Left lung (tissue), 10 donors: Measurements from ENCODE around the gene LRP5. TPM values are rescaled to one million over a fixed set of nuclear protein-coding genes. Genes with fewer than 3 reads are reported as not detected.
A peak's percentile ranks its signal among the peaks of the same experiment; 100 is the strongest.

ENCODE experiments used
- ATAC-seq: fragments of 200-7000 bp; cut with Tn5 transposase; one replicate; pipeline ENCODE4 v1.9.1; 2020; ENCODE audit warnings: moderate library complexity
- DNase-seq, 4 donors: peaks; one replicate each; pipeline ENCODE4 v3.0.0-alpha.2; 2013 to 2020
- H3K27ac ChIP-seq, 2 donors: fragments of 200-600 bp; sonication (generic) in 1 of 2; one replicate each; pipeline versions ENCODE4 v1.5.0 to v1.8.0; 2020 to 2021
- H3K27me3 ChIP-seq, 2 donors: fragments of 200-600 bp; sonication (generic) in 1 of 2; one replicate each; pipeline versions ENCODE4 v1.5.0 to v1.8.0; 2020 to 2021
- H3K36me3 ChIP-seq, 2 donors: fragments of 200-600 bp; sonication (generic) in 1 of 2; one replicate each; pipeline versions ENCODE4 v1.5.0 to v1.8.0; 2020 to 2021
- H3K4me1 ChIP-seq, 2 donors: fragments of 200-600 bp; one replicate each; pipeline ENCODE4 v1.8.0; 2021
- H3K4me3 ChIP-seq, 2 donors: fragments of 200-600 bp; sonication (generic) in 1 of 2; one replicate each; pipeline versions ENCODE4 v1.5.0 to v1.8.0; 2020 to 2021; ENCODE audit warnings: mild to moderate bottlenecking in 1 of 2
- H3K9me3 ChIP-seq, 2 donors: fragments of 200-600 bp; sonication (generic) in 1 of 2; one replicate each; pipeline versions ENCODE4 v1.5.0 to v1.8.0; 2020 to 2021
- intact Hi-C, 2 donors: fragments of 100-400 bp; cut with DNase I; formaldehyde crosslinking; loops; one replicate each; pipeline versions ENCODE4 v1.11.2 to v1.14.2; 2022
- polyA plus RNA-seq, 6 donors: library from polyadenylated mRNA; unstranded; fragments of 120-200 nt; gene quantifications; one replicate each; pipeline ENCODE4 v1.2.1, GENCODE V29; 2013; ENCODE audit not compliant: insufficient read length in 6 of 6
- total RNA-seq, 2 donors: library from RNA; stranded (reverse); fragmentation: NEBNext Ultra II Directional; extraction: Animal tissue kit (Norgen Biotek cat#: 25700); gene quantifications; one replicate each; pipeline ENCODE4 v1.2.1, GENCODE V29; 2021
- TF ChIP-seq, protein P1 (sequence below), 2 donors: fragments of 200-600 bp; sonication (generic) in 1 of 2; IDR thresholded peaks; one replicate each; pipeline versions ENCODE4 v1.5.0 to v1.8.0; 2021; ENCODE audit warnings: antibody characterized with exemption in 2 of 2
- donor health status: DM: no; HTN: yes; CAD: no.
- donor health status: DM: no; HTN: no; CAD: no.

Gene LRP5
- total and polyA plus RNA-seq, 8 donors, result 48.9 to 71.9 (median 57.4) TPM

DNA sequence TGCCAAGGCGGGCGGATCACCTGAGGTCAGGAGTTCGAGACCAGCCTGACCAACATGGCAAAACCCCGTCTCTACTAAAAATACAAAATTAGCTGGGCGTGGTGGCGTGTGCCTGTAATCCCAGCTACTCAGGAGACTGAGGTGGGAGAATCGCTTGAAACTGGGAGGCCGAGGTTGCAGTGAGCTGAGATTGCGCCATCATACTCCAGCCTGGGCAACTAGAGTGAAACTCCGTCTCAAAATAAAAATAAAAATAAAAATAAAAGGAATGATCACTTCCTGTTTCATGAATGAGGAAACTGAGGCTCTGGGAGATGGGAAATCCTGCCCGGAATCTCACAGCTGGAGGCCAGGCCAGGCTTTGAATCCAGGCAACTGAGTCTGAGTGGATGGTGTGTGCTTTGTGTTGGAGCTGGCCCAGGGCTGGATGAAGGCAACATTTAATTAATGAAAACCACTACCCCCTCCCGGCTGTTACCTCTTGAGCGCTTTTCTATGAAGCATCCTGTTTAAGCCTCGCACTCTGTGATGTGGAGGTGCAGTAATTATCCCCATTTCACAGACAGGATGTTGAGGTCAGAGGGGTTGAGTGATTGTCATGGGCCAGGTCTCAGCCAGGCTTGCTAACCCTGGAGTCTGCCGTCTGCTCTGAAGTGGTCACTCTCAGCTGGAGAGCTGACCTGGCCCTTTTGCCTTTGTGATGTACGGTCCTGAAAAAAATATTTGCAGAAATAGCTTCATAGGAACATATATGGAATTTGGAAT lies 27.8 kb downstream of the LRP5 start:
- no peak for ATAC-seq
- peaks cover 7 to 55% of the 10 kb centered on the region in 2 donors for H3K4me1 ChIP-seq

DNA sequence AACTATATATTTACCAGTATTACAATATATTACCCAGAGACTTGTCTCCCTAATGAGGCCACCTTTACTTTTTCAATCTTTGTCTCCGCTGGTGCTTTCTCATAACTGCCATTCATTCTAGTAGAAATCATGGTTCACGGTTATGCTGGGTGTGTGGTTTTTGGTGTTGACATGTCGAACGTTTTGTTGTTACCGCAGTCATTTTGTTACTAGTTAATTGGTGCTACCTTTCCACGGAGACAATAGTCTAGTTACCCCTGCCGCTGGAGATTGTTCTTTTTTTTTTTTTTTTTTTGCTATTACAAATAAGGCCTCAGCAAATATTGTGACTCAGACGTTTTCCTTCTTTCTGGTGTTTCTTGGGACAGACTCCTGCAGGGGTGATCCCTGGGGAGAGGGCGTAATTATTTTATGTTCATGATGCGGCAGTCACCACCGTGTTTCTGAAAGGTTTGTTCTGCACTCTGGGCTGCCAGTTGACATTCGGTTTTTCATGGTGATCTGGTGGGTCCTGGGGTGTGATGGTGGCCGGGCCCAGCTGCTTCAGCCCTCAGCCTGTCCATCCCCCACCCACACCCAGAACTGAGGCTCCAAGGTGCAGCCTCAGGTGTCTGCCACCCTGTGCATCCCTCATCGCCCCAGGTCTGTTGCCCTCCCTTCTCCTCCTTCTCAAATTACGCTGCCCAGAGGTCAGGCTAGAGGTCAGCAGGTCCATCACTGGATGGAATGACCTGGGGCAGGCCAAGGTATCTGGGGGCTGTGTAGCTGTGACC lies 28.6 kb downstream of the LRP5 start:
- H3K36me3 ChIP-seq, result no peaks in the 10 kb centered on the region
- no peak overlapping the region for H3K4me3 ChIP-seq
- TF ChIP-seq, protein P1, sequence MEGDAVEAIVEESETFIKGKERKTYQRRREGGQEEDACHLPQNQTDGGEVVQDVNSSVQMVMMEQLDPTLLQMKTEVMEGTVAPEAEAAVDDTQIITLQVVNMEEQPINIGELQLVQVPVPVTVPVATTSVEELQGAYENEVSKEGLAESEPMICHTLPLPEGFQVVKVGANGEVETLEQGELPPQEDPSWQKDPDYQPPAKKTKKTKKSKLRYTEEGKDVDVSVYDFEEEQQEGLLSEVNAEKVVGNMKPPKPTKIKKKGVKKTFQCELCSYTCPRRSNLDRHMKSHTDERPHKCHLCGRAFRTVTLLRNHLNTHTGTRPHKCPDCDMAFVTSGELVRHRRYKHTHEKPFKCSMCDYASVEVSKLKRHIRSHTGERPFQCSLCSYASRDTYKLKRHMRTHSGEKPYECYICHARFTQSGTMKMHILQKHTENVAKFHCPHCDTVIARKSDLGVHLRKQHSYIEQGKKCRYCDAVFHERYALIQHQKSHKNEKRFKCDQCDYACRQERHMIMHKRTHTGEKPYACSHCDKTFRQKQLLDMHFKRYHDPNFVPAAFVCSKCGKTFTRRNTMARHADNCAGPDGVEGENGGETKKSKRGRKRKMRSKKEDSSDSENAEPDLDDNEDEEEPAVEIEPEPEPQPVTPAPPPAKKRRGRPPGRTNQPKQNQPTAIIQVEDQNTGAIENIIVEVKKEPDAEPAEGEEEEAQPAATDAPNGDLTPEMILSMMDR (IDR thresholded peaks at IDR 0.05), result no peak
- ATAC-seq (no peak), DNase-seq (no peak)
- intact Hi-C loops, result no loop called here
- no peak overlapping the region for H3K27ac ChIP-seq
- H3K4me1 ChIP-seq, result peaks cover 7 to 55% of the 10 kb centered on the region in 2 donors
- H3K9me3 ChIP-seq, result no peaks in the 10 kb centered on the region
- H3K27me3 ChIP-seq, result no peaks in the 10 kb centered on the region

More for the DNA sequence above, 27.8 kb downstream of the LRP5 start:
- Histone ChIP-seq H3K36me3 (no peaks in the 10 kb centered on the region), H3K27ac (no peak overlapping the region), H3K4me3 (no peak overlapping the region), H3K27me3 (no peaks in the 10 kb centered on the region), H3K9me3 (no peaks in the 10 kb centered on the region)
- DNase-seq, result no peak
- intact Hi-C loops, result no loop called here
- TF ChIP-seq, protein P1 (IDR thresholded peaks at IDR 0.05), result no peak

DNA sequence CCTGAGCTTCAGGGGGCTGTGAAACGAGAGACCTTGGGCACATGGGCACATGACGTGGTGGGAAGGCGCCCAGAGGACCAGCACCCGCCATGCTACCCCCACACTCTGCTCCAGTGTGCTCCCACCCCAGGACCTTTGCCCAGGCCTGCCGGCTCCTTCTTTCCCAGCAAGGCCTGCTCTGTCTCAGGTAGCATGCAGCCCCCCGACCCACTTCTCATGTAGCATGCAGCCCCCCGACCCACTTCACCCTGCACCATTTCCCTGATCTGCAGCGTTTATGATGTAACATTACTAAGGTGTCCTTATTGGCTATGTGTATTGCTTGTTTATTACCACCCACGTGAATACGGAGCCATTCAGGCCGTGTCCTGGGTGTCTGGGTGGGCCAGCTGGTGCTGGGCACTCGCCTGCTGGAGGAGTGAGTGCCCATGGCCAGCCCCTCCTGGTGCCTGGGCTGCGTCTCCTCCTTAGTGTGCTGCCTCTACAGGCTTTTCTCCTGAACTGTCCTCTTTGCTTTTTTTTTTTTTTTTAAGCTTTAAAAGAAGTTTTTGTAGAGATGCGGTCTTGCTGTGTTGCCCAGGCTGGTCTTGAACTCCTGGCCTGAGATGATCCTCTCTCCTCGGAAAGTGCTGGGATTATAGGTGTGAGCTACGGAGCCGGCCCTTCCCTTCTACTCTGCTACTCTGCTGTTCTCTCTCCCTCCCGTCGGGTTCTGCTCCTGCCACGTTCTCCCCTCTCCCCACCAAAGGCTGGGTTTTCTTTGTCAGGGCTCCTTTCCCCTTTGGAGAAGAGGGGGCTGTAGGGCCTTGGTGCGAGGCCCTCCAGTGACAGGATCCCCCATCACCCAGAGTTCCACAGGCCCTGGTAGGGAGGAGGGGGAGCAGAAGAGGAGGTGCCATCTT lies 29.4 kb downstream of the LRP5 start:
- Histone ChIP-seq H3K4me1 (peaks cover 7 to 56% of the 10 kb centered on the region in 2 donors), H3K27me3 (no peaks in the 10 kb centered on the region), H3K9me3 (no peaks in the 10 kb centered on the region), H3K4me3 (no peak overlapping the region), H3K27ac (peak overlapping the region; percentile 54 to 88), H3K36me3 (no peaks in the 10 kb centered on the region)
- DNase-seq (no peak), ATAC-seq (no peak)
- TF ChIP-seq, protein P1 (IDR thresholded peaks at IDR 0.05), result no peak
- intact Hi-C loops, result no loop called here

DNA sequence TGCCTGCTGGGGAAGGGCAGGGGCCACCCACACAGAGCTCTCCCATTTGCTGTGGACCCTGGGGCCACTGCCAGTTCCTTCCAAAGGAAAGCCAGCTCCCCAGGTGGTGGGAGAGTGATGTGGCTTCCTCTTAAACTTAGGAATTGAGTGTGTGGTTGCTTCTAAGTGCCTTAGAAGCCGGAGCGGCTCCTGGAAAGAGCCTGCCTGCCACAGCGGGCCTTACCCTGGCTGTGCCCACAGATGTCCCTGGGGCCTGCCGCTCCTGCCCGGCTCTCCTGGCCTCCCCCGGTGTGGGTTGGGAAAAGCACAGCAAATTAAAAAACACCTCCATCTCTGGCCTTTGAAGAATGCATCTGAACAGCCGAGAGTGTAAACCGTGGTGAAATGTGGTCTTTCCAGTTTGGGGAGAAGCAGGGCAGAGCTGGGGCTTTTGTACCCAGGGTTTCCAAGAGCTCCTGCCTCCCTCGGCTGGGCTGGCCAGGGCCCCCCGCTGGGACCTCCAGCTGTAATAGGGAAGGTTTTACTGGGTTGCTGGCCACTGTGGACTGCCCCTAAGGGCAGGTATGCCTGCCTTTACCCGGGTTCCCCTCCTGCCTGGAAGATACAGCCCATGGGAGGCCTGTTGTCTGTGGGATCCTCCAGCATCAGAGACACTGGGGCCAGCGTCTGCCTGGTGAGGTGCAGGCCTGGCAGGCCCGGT lies 30.2 kb downstream of the LRP5 start:
- intact Hi-C loops, result no loop called here
- Histone ChIP-seq H3K4me1 (peaks cover 7 to 56% of the 10 kb centered on the region in 2 donors), H3K36me3 (no peaks in the 10 kb centered on the region), H3K27ac (peak overlapping the region; percentile 54 to 88), H3K9me3 (no peaks in the 10 kb centered on the region), H3K27me3 (no peaks in the 10 kb centered on the region), H3K4me3 (no peak overlapping the region)
- TF ChIP-seq, protein P1 (IDR thresholded peaks at IDR 0.05), result no peak
- DNase-seq (peak; percentile 44 to 86 (median 64)), ATAC-seq (peak; percentile 78)
